ENCODE data around the gene NT5C1B.
"Not testable (repeated sequence)": the region's sequence is repeated elsewhere in the genome, so short reads cannot be mapped to it uniquely, and the experiment has no call there.

Gene NT5C1B

GRCh38 chr2:18589354-18589753 lies at the start of gene NT5C1B:
TSS of gene NT5C1B (minus strand) at chr2:18589569. CDS start at chr2:18589468, 101 bp downstream.
- no peak for DNase-seq (ENCODE audit: low read depth in 2 of 2)

- no peak for DNase-seq (ENCODE audit: low read depth in 2 of 2)
Measured at GRCh38 chr2:18637196-18637595, 47.8 kb upstream of the NT5C1B start.

- DNase-seq (ENCODE audit: low read depth in 2 of 2) = not testable (repeated sequence)
Measured at GRCh38 chr2:18632699-18633098, 43.3 kb upstream of the NT5C1B start.

GRCh38 chr2:18630941-18631340 lies 41.6 kb upstream of the NT5C1B start:
- DNase-seq (ENCODE audit: low read depth in 2 of 2) = no peak

- DNase-seq (ENCODE audit: low read depth in 2 of 2) = no peak
Measured at GRCh38 chr2:18630541-18630940, 41.2 kb upstream of the NT5C1B start.

GRCh38 chr2:18630101-18630500 lies 40.7 kb upstream of the NT5C1B start:
- DNase-seq (ENCODE audit: low read depth in 2 of 2) = no peak

- DNase-seq (ENCODE audit: low read depth in 2 of 2) = no peak
Measured at GRCh38 chr2:18626958-18627650, 37.7 kb upstream of the NT5C1B start.

GRCh38 chr2:18626256-18626668 lies 36.9 kb upstream of the NT5C1B start:
- DNase-seq (ENCODE audit: low read depth in 2 of 2) = no peak

- DNase-seq (ENCODE audit: low read depth in 2 of 2) = no peak
Measured at GRCh38 chr2:18625563-18625962, 36.2 kb upstream of the NT5C1B start.

- DNase-seq (ENCODE audit: low read depth in 2 of 2) = no peak
Measured at GRCh38 chr2:18623782-18624181, 34.4 kb upstream of the NT5C1B start.

GRCh38 chr2:18620867-18621632 lies 31.7 kb upstream of the NT5C1B start:
- DNase-seq (ENCODE audit: low read depth in 2 of 2) = no peak

GRCh38 chr2:18619091-18619490 lies 29.7 kb upstream of the NT5C1B start:
- DNase-seq (ENCODE audit: low read depth in 2 of 2) = no peak

GRCh38 chr2:18614041-18614440 lies 24.7 kb upstream of the NT5C1B start:
- no peak for DNase-seq (ENCODE audit: low read depth in 2 of 2)

- no peak for DNase-seq (ENCODE audit: low read depth in 2 of 2)
Measured at GRCh38 chr2:18612133-18612532, 22.8 kb upstream of the NT5C1B start.

GRCh38 chr2:18611604-18612003 lies 22.2 kb upstream of the NT5C1B start:
- no peak for DNase-seq (ENCODE audit: low read depth in 2 of 2)

GRCh38 chr2:18611184-18611583 lies 21.8 kb upstream of the NT5C1B start:
- no peak for DNase-seq (ENCODE audit: low read depth in 2 of 2)

- DNase-seq (ENCODE audit: low read depth in 2 of 2) = no peak
Measured at GRCh38 chr2:18610651-18611050, 21.3 kb upstream of the NT5C1B start.

GRCh38 chr2:18610090-18610489 lies 20.7 kb upstream of the NT5C1B start:
- no peak for DNase-seq (ENCODE audit: low read depth in 2 of 2)

- DNase-seq (ENCODE audit: low read depth in 2 of 2) = no peak
Measured at GRCh38 chr2:18605115-18605514, 15.7 kb upstream of the NT5C1B start.

GRCh38 chr2:18604531-18604885 lies 15.1 kb upstream of the NT5C1B start:
- no peak for DNase-seq (ENCODE audit: low read depth in 2 of 2)

- no peak for DNase-seq (ENCODE audit: low read depth in 2 of 2)
Measured at GRCh38 chr2:18603854-18604530, 14.6 kb upstream of the NT5C1B start.

GRCh38 chr2:18602298-18602697 lies 12.9 kb upstream of the NT5C1B start:
- DNase-seq (ENCODE audit: low read depth in 2 of 2) = no peak

GRCh38 chr2:18600255-18600613 lies 10.9 kb upstream of the NT5C1B start:
- no peak for DNase-seq (ENCODE audit: low read depth in 2 of 2)

Data from stimulated activated CD4-positive, alpha-beta T cell treated with anti-CD3 and anti-CD28 coated beads, Interleukin-1b, Interleukin-23, amount 100 ng/mL, for 1 hour (primary cell).